GM19023 (cell line): ENCODE measurements around the gene POLD1.

ENCODE experiments used
- ATAC-seq: cut with Tn5 transposase; IDR thresholded peaks from one replicate; pipeline ENCODE4 v1.9.1; 2021; ENCODE audit warnings: mild to moderate bottlenecking, moderate library complexity; ENCODE audit not compliant: unreplicated experiment

The POLD1 gene

GRCh38 chr19:50365434-50366306 is 18.5 kb upstream of the POLD1 start, which contains the start of gene NAPSA:
Gene NAPSA, minus strand, starts transcription at chr19:50365639. Its CDS starts 18 bp downstream, at chr19:50365621.
- no peak for ATAC-seq

- ATAC-seq: no peak
Observed at GRCh38 chr19:50368649-50369570, 15.2 kb upstream of the POLD1 start.

- ATAC-seq: no peak
Observed at GRCh38 chr19:50371914-50372475, 12.2 kb upstream of the POLD1 start.

DNA sequence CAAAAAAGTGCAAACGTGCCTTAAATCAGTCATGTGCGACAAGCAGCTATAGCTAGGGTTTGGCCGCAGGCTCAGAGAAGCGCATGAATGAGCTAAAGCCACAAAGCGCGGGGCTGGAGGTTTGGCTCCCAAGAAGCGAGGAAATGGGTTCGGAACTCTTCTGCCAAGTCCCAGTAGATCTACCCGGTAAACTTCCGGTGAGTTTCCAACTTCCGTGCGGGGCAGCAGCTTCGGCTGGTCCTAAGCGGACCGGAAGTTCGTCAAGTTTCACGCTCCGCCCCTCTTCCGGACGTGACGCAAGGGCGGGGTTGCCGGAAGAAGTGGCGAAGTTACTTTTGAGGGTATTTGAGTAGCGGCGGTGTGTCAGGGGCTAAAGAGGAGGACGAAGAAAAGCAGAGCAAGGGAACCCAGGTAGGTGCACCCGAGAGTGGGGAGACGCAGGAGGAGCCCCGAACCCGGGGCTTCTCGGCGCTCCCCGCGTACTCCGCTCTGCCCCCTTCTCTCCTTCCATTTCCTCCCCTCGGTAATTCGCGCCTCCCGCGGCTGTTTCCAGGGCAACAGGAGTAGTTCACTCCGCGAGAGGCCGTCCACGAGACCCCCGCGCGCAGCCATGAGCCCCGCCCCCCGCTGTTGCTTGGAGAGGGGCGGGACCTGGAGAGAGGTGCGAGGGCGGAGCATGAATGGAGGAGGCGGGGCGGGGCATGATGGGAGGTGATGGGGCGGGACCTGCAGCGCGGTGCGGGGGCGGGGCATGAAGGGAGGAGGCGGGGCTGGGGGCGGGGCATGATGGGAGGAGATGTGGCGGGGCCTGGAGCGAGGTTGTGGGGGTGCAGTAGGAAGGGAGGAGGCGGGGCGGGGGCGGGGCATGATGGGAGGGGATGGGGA is 7.7 kb upstream of the POLD1 start, which contains the start of gene NR1H2:
Gene NR1H2 (plus strand): TSS at position 292 of the 885 bp plus-strand sequence. CDS start 1,149 bp downstream, outside the sequence.
- ATAC-seq: peak; percentile 81

DNA sequence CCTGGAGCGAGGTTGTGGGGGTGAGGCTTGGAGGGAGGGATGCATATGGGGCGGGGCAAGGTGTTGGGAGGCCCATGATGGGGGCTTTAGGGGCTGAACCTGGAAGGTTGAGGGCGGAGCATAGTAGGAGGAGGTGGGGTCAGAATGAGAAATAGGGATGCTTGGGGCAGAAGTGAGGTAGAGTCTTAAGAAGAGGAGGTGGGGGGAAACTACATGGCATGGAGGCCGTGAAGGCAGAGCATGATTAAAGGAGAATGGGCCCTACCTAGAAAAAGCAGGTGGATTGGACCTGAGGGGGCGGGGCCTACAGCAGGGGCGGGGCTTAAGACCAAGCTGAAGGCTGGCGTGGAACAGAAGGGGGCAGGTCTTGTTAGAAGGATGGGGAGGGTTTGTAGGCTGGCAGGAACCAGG is 7.1 kb upstream of the POLD1 start:
- ATAC-seq: no peak

DNA sequence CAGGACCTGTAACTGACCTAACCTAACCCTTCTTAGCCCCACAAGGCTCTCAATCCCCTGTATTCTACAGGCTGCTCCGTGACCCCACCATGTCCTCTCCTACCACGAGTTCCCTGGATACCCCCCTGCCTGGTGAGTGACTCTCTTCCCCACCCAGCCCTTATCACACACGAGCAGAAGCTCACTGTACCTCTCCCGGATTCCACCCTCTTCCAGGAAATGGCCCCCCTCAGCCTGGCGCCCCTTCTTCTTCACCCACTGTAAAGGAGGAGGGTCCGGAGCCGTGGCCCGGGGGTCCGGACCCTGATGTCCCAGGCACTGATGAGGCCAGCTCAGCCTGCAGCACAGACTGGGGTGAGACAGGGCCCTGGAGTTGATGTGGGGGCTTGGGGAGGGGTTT is 6.6 kb upstream of the POLD1 start:
- ATAC-seq: no peak

DNA sequence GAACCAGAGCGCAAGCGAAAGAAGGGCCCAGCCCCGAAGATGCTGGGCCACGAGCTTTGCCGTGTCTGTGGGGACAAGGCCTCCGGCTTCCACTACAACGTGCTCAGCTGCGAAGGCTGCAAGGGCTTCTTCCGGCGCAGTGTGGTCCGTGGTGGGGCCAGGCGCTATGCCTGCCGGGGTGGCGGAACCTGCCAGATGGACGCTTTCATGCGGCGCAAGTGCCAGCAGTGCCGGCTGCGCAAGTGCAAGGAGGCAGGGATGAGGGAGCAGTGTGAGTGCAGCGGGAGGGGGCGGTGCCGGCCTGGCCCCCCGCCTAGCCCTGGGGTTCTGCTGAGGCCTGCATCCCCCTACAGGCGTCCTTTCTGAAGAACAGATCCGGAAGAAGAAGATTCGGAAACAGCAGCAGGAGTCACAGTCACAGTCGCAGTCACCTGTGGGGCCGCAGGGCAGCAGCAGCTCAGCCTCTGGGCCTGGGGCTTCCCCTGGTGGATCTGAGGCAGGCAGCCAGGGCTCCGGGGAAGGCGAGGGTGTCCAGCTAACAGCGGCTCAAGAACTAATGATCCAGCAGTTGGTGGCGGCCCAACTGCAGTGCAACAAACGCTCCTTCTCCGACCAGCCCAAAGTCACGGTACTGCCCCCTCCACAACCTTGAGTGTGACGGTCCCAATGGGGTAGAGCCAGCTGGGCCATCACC is 5.8 kb upstream of the POLD1 start:
- ATAC-seq: no peak

GRCh38 chr19:50378863-50379236 is 5.3 kb upstream of the POLD1 start:
- ATAC-seq: no peak

DNA sequence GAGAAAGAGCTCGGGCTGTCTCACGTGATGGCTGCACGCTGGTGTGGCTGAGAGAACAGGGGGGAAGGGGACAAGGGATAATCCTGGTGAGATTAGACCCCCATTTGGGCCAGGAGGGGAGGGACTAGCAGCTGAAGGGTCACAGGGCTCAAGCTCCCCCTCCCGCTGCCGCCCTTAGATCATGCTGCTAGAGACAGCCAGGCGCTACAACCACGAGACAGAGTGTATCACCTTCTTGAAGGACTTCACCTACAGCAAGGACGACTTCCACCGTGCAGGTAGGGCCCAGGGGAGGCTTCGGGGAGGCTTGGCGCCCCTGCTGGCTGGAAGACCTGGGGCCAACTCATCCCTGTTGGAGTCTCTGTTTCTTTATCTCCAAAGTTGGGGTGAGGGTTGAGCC is 4.5 kb upstream of the POLD1 start:
- ATAC-seq: no peak

- no peak for ATAC-seq
Observed at GRCh38 chr19:50380137-50380536, 4.0 kb upstream of the POLD1 start.

DNA sequence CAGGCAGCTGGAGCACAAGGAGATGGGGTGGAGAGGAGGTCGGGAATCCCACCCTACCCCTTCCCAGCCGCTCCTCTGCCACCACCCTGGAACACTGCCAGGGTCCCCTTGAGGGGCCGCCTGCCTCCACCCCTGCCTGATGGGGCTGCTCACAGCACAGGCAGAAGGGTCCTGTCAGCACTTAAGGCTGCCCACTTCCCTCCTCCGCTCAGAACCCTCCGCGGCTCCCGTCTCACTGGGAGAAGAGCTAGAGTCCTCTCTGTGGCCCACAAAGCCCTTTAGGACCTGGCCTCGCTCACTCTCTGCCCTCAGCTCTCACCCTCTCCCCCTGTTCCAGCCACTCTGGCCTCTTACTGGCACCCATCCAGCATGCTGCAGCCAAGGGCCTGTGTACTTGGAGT is 3.4 kb upstream of the POLD1 start:
- no peak for ATAC-seq

GRCh38 chr19:50381881-50382729 is 2.0 kb upstream of the POLD1 start:
- no peak for ATAC-seq

DNA sequence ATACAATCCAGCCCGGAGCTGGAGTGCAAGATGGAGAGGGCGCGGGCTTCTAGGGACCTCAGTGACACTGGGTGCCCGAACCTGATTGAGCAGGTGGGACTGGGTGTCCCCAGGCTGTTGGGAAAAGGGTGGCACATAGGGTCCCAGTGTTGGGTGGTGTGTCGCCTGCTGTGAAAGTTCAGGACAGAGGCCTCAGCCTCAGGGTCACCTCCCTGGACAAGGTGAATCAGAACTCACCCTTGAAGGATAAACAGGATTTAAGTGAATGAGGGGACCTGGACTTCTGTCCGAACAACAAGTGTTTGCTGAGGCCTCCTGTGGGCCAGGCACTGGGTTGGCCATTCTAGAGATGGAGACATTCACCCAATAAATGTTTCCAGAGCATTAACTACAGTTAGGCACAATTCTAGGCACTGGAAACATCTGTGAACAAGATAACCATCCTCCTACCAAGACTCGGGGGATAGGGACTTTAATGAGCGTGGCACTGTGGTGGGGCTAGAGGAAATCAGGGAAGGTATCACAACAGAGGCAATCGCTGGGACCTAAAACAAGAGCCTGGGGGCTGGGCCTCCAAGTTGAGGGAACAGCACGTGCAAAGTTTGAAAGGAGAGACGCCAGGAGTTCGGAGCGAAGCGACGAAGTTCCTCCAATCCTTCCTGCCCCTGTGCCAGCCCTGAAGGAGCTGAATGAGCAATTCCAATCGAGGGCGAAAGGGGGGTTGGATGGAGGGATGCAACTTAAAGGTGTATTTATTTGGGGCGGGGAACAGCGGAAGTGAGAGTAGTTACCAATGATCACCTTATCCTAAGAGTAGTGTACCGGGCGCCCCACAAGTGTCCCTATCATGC is 921 bp upstream of the POLD1 start:
- no peak for ATAC-seq

DNA sequence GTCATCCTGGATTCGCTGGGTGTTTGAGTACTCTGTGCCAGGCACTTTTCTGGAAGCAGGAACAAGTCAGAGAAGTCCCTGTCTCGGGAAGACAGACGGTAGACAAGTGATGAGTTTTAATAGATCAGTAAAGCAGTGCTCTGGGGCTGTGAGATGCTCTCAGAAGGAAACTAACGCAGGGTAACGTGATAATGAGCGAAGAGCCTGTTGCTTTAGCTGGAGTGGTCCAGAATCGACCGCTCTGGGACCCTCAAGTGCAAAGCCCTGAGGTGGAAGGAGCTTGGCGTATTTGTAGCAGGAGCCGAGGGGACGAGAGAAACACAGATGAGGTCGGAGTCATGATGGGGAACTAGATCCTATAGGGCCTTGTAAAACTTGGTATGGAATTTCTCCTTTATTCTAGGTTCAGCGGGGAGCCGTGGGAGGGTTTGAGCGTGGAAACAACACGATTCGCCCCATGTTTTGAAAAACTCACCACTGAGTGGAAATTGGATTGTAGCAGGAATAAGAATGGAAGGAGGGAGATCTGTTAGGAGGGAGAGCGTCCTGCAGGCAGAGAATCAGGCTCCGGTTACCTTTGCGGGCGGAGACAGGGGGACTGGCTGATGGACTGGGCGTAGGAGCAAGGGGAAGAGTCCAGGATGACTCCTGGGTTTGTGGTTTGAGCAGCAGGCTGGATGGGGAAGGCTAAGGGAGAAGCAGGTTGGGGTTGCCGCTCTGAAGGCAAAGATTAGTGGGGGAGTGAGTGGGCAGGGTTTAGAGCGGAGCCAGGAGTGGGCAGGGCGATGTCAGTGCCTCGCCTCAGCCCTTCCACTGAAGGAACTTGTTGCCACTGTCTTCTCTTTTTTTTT is 763 bp downstream of the POLD1 start:
- no peak for ATAC-seq

- ATAC-seq: no peak
Observed at GRCh38 chr19:50387176-50387867, 3.2 kb downstream of the POLD1 start.

GRCh38 chr19:50387868-50388245 is 3.7 kb downstream of the POLD1 start:
- no peak for ATAC-seq
